Effector memory CD4-positive, alpha-beta T cell (primary cell): Measurements from ENCODE around the gene NT5DC2.

Experiments
- DNase-seq, 3 donors: peaks; one replicate each; pipeline ENCODE4 v3.0.0-alpha.2; 2020
- H3K27ac ChIP-seq: 2 replicates; pipeline ENCODE4 v1.7.0; 2013; ENCODE audit warnings: mild to moderate bottlenecking, low read length, moderate library complexity; ENCODE audit not compliant: insufficient read depth, poor library complexity, severe bottlenecking
- H3K27me3 ChIP-seq: replicated peaks from 2 replicates; pipeline ENCODE4 v1.7.0; 2013; ENCODE audit warnings: mild to moderate bottlenecking, low read length; ENCODE audit not compliant: insufficient read depth, control insufficient read depth, poor library complexity, severe bottlenecking
- H3K36me3 ChIP-seq: 2 replicates; pipeline ENCODE4 v1.7.0; 2013; ENCODE audit warnings: mild to moderate bottlenecking, low read length, moderate library complexity; ENCODE audit not compliant: control insufficient read depth, insufficient read depth
- H3K4me1 ChIP-seq: 2 replicates; pipeline ENCODE4 v1.7.0; 2013; ENCODE audit warnings: low read length, mild to moderate bottlenecking; ENCODE audit not compliant: control insufficient read depth, insufficient read depth, poor library complexity, severe bottlenecking
- H3K4me3 ChIP-seq: 2 replicates; pipeline ENCODE4 v1.7.0; 2013; ENCODE audit warnings: low read length, low read depth, mild to moderate bottlenecking; ENCODE audit not compliant: insufficient read depth, poor library complexity, severe bottlenecking
- H3K9me3 ChIP-seq: 2 replicates; pipeline ENCODE4 v1.7.0; 2013; ENCODE audit warnings: mild to moderate bottlenecking, low read length, moderate library complexity; ENCODE audit not compliant: control insufficient read depth

Gene NT5DC2

DNA sequence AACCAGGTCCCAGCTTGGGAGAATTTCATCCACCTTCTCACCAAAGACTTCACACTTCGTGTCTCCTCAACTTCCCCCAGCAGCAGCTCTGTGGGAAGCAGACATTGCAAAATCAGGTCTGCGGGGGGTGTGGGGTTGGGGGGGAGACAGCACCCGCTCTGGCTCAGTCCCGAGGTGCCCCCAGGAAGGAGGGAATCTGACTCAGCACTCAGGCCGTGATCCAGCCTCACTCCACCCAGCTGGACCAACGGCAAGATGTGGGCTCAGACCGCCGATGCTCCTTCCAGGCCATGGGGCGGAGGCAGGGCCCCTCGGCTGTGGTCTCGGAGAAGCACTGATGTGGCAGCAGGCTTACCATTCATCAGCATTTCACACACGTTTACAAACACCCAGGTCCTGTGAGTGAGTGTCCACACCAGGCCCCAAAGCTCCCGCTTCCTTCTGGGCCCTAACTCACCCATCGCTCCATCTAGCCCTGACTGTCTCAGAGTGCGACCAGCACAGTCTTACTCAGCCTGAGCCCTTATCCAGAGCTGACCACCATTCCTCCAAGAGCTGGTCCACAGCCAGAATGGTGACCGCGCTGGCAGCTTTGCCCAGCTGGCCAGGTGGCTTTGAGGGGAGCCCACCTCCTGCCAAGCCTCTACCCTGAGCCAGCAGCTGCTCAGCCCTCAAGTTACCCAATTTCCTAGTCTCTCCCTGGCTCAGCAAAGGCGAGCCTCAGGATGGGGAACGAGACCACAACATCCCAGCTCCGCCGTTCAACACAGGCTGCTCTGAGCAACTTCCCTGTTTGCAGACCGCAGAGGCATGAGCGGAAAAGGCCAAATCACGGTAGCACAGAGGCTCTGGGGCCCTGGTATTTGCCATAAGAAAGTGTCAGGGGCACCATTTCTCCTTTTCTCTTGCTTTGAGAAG is 35.3 kb downstream of the NT5DC2 start:
- H3K9me3 ChIP-seq = no peaks in the 10 kb centered on the region
- H3K36me3 ChIP-seq = peaks cover 4% of the 10 kb centered on the region
- no peaks in the 10 kb centered on the region for H3K27me3 ChIP-seq
- no peak for DNase-seq
- no peak overlapping the region for H3K4me3 ChIP-seq
- H3K4me1 ChIP-seq = no peaks in the 10 kb centered on the region
- no peak overlapping the region for H3K27ac ChIP-seq

DNA sequence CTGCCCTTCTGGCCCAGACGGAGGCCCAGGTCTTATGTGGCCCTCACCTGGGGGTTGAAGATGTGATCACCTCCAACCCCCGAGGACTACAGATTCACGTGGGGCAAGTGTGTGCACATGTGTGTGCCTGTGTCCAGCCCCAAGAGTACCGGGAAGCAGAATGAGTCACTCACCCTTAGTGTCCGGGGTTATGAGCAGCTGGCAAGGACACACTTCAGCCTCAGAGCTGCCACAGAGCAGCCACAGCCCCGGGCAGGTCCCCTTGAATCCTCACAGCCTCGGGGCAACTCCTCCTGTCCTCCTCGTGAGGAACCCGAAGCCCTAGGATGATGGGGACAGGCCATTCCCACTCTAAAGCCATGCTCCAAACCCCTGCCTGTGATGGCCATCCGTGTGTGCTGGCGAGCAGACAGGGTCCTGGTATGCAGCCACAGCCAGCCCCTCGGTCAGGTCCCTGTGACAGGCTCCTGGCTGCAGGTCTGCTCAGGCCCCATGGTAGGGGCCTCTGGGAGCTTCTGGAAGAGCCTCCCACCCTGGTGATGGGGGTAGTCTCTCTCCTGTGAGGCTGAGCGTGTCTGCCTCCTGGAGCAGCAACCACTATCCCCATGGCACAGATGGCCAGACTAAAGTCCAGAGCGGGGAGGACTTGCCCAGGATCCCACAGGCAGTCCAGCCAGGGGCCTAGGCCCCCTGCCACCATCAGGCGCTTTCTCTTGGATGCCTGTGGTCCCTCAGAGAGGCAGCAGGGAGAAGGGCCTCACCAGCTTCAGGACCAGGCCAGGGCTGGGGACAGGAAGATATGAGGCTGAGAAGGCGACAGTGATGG is 37.7 kb downstream of the NT5DC2 start:
- H3K36me3 ChIP-seq = peaks cover 23% of the 10 kb centered on the region
- no peaks in the 10 kb centered on the region for H3K9me3 ChIP-seq
- H3K4me1 ChIP-seq = no peaks in the 10 kb centered on the region
- H3K27me3 ChIP-seq = no peaks in the 10 kb centered on the region
- H3K4me3 ChIP-seq = no peak overlapping the region
- no peak overlapping the region for H3K27ac ChIP-seq
- no peak for DNase-seq

DNA sequence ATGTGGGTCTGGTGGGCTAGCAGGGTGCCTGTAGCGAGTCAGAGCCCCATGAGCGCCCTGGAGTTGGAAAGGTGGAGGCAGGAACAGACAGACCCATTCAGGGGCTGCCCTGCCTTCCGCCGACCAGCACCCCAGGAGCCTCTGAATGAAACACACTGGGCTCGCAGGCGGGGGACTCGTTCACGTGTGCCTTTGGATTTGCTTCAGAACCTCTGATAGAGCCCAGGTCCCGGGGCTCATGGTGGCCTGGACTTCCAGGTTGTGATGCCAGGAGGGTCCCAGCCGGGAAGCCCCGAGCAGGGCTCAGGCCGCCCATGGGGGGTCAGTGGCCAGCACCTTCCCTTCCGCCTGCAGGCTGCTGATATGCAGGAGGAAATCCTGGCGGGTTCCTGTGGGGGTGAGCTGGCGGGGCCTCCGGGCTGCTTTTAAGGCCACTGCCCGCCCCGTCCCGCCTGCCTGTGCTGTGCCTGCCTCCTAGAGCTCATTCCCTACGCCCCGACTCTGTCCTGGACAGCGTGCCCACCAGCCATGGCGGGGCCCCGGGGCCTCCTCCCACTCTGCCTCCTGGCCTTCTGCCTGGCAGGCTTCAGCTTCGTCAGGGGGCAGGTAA is 38.7 kb downstream of the NT5DC2 start, which contains the start of gene STAB1:
STAB1 (plus strand) TSS at position 453 of the 610 bp plus-strand sequence; CDS start at position 529, 76 bp downstream.
- Histone ChIP-seq H3K27me3 (no peaks in the 10 kb centered on the region), H3K36me3 (peaks cover 33% of the 10 kb centered on the region), H3K9me3 (no peaks in the 10 kb centered on the region), H3K27ac (no peak within 1 kb of the TSS), H3K4me3 (no peak within 1 kb of the TSS), H3K4me1 (no peaks in the 10 kb centered on the region)
- no peak for DNase-seq

DNA sequence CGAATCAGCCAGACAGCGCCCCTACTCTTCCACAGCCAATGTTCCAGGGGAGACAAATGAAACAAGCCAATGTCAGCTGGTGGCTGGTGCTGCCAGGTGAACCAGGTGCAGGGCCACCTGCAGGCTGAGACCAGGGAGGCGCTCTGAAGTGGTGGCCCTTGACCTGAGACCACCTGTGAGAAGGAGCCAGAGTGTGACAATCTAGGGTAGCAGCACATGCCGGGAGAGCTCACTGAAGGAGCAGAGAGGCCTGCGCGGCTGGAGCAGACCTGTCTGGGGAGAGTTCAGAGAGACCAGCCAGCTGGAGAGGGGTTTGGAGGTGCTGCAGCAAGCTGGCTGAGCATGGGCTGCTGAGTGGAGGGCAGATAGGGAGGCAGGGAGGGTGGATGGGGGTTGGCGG is 39.2 kb downstream of the NT5DC2 start:
- H3K36me3 ChIP-seq = peaks cover 38% of the 10 kb centered on the region
- H3K27ac ChIP-seq = no peak overlapping the region
- no peaks in the 10 kb centered on the region for H3K4me1 ChIP-seq
- H3K4me3 ChIP-seq = no peak overlapping the region
- no peaks in the 10 kb centered on the region for H3K9me3 ChIP-seq
- DNase-seq = no peak
- H3K27me3 ChIP-seq = no peaks in the 10 kb centered on the region

DNA sequence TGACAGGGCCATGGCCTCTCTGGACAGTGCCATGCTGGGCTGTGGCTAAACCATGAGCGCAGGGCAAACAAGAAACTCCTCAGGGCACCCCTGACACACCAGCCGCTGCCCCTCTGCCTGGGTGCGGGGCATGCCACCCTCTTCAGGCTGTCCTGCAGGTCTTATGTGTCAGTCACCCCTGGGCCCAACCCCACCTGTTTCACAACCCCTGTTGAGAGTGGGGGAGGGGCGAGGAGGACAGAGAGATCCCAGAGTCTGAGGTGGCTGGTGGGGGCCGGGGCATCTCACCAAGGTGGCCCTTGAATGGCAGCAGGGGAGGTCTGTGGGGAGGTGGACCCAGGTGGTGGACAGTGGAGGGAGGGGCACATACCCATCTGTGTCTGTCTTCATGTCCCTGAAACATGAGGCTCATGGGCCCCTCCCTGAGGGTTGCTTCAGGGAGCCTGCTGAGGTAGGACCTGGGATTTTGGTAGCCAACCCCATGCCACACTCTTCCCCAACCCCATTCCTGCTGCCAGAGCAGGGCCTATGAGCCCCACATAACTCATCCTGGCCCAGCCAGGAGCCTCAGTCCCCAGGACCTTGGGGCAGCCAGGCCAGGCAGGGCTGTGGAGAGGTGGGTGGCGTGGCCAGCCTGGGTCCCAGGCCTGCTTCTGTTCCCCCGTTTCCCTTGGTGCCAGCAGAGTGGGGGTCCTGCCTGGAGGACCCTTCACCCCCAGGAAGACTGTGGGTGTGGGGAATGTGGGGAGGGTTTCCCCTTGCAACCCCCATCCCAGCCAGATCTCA is 40.2 kb downstream of the NT5DC2 start:
- no peak for DNase-seq
- H3K36me3 ChIP-seq = peaks cover 47% of the 10 kb centered on the region
- H3K27me3 ChIP-seq = no peaks in the 10 kb centered on the region
- no peak overlapping the region for H3K4me3 ChIP-seq
- no peaks in the 10 kb centered on the region for H3K9me3 ChIP-seq
- H3K4me1 ChIP-seq = no peaks in the 10 kb centered on the region
- no peak overlapping the region for H3K27ac ChIP-seq

DNA sequence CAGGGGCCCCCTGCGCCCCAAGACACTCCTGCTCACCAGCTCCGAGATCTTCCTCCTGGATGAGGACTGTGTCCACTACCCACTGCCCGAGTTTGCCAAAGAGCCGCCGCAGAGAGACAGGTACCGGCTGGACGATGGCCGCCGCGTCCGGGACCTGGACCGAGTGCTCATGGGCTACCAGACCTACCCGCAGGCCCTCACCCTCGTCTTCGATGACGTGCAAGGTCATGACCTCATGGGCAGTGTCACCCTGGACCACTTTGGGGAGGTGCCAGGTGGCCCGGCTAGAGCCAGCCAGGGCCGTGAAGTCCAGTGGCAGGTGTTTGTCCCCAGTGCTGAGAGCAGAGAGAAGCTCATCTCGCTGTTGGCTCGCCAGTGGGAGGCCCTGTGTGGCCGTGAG is 41.6 kb downstream of the NT5DC2 start:
- Histone ChIP-seq H3K4me3 (no peak overlapping the region), H3K9me3 (no peaks in the 10 kb centered on the region), H3K27me3 (no peaks in the 10 kb centered on the region), H3K27ac (no peak overlapping the region), H3K4me1 (no peaks in the 10 kb centered on the region), H3K36me3 (peaks cover 59% of the 10 kb centered on the region)
- no peak for DNase-seq

DNA sequence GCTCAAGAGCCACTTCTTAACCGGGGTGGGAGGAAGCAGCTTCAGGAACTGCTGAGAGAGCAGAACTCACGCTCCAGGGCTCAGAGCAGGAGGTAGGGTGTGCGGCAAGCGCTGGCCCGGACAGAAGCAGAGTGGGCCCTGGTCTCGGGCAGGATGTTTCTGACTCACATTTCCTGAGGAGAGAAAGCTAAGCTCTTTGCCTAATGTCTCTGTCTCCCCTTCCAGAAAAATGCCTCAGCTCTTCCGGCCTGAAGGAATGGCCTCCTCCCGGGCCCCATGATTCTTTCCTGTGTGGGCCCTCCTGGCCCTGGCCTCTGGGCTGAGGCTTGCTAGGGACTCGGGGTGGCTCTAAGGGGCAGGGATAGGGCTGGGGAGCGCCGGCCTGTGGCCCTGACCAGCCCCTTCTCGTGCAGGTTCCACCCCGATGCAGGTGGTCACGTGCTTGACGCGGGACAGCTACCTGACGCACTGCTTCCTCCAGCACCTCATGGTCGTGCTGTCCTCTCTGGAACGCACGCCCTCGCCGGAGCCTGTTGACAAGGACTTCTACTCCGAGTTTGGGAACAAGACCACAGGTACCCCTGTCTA is 42.6 kb downstream of the NT5DC2 start:
- no peak for DNase-seq
- H3K36me3 ChIP-seq = peaks cover 67% of the 10 kb centered on the region

DNA sequence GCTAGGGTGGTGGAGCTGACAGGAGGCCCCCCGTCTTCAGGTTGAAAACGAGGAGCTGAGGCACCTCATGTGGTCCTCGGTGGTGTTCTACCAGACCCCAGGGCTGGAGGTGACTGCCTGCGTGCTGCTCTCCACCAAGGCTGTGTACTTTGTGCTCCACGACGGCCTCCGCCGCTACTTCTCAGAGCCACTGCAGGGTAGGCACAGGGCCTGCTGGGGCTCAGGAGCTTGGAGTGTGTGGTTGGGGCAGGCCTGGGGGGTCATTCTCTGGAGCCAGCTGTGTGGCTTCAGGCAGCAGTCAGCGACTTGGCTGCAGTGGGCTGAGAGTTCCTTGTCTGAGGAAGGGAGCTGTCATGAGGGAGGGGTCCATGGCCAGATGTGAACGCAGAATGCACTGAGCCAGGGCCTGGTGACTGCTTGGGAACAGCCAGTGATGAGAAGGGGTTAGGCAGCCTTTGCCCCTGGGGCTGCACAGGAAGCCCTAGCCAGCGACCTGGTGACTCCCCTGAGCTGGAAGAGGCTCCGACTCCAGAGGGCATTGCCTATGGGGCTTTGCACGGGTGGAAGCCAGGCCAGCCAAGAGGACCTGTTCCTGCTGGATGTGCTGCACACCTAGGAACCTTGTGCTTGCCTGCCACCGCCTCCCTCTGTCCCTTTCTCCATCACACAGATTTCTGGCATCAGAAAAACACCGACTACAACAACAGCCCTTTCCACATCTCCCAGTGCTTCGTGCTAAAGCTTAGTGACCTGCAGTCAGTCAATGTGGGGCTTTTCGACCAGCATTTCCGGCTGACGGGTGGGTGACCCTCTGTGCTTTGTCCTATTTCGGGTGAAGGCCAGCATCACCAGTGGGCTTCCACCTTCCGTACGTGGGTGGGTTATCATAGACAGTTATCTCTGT is 43.4 kb downstream of the NT5DC2 start:
- Histone ChIP-seq H3K4me1 (no peaks in the 10 kb centered on the region), H3K27me3 (no peaks in the 10 kb centered on the region), H3K27ac (no peak overlapping the region), H3K36me3 (peaks cover 69% of the 10 kb centered on the region), H3K4me3 (no peak overlapping the region), H3K9me3 (no peaks in the 10 kb centered on the region)
- no peak for DNase-seq

More for the DNA sequence above, 42.6 kb downstream of the NT5DC2 start:
- Histone ChIP-seq H3K4me1 (no peaks in the 10 kb centered on the region), H3K4me3 (no peak overlapping the region), H3K9me3 (no peaks in the 10 kb centered on the region), H3K27ac (no peak overlapping the region), H3K27me3 (no peaks in the 10 kb centered on the region)
